BLaER1 treated with 17β-estradiol and CSF1 and Interleukin-3, amounts not matched to agents 10 nM and 100 nM (cell line): ENCODE data around the gene ATP5PB.
A peak's percentile ranks its signal among the peaks of the same experiment; 100 is the strongest.

Experiments used
- H3K27ac ChIP-seq, 11 experiments: shearing (Covaris generic); formaldehyde crosslinking; 2 replicates each; pipeline ENCODE4 v1.8.1; 2022
- H3K27me3 ChIP-seq, 11 experiments: shearing (Covaris generic); formaldehyde crosslinking; 2 replicates each; pipeline ENCODE4 v1.8.1; 2022
- H3K36me3 ChIP-seq, 11 experiments: shearing (Covaris generic); formaldehyde crosslinking; 2 replicates each; pipeline ENCODE4 v1.8.1; 2022
- H3K4me1 ChIP-seq, 10 experiments: shearing (Covaris generic); formaldehyde crosslinking; 2 replicates each; pipeline ENCODE4 v1.8.1; 2022
- H3K4me2 ChIP-seq, 11 experiments: shearing (Covaris generic); formaldehyde crosslinking; 2 replicates each; pipeline ENCODE4 v1.8.1; 2022
- H3K4me3 ChIP-seq, 10 experiments: shearing (Covaris generic); formaldehyde crosslinking; 2 replicates each; pipeline ENCODE4 v1.8.1; 2022
- H3K9ac ChIP-seq, 11 experiments: shearing (Covaris generic); formaldehyde crosslinking; 2 replicates each; pipeline ENCODE4 v1.8.1; 2022
- H3K9me3 ChIP-seq, 11 experiments: shearing (Covaris generic); formaldehyde crosslinking; replicated peaks in 1 of 11; 2 replicates each; pipeline ENCODE4 v1.8.1; 2022
- H4K20me1 ChIP-seq, 11 experiments: shearing (Covaris generic); formaldehyde crosslinking; 2 replicates each; pipeline ENCODE4 v1.8.1; 2022
- Cebpa-rat ChIP-seq, 11 experiments: shearing (Covaris generic); IDR thresholded peaks; 2 replicates each; pipeline ENCODE4 v1.8.1; 2022

Gene ATP5PB

GRCh38 chr1:111467865-111468716 lies 18.8 kb downstream of the ATP5PB start:
- H3K4me1 ChIP-seq = peaks cover 16 to 56% (median 35%) of the 10 kb centered on the region in 10 experiments
- H3K27me3 ChIP-seq = no peaks in the 10 kb centered on the region
- H3K4me2 ChIP-seq = peak overlapping the region in 2 of 11 experiments; percentile 4 to 49; a peak in 4 of 22 replicates
- no peak overlapping the region for H3K9ac ChIP-seq
- H3K4me3 ChIP-seq = no peak overlapping the region
- no peak for TF ChIP-seq Cebpa-rat (IDR thresholded peaks at IDR 0.05)
- peaks cover 0 to 8% (median 0%) of the 10 kb centered on the region in 11 experiments; a peak in 4 of 22 replicates for H3K9me3 ChIP-seq
- no peak overlapping the region for H3K27ac ChIP-seq
- H4K20me1 ChIP-seq = no peaks in the 10 kb centered on the region
- H3K36me3 ChIP-seq = peaks cover 36 to 57% (median 42%) of the 10 kb centered on the region in 11 experiments; a peak in 20 of 22 replicates

GRCh38 chr1:111468717-111469100 lies 19.4 kb downstream of the ATP5PB start:
- Histone ChIP-seq H3K36me3 (peaks cover 30 to 50% (median 37%) of the 10 kb centered on the region in 11 experiments; a peak in 20 of 22 replicates), H3K27ac (peak overlapping the region in 1 of 11 experiments; percentile 15; a peak in 1 of 22 replicates), H3K27me3 (no peaks in the 10 kb centered on the region), H3K9ac (no peak overlapping the region), H3K4me2 (peak overlapping the region in 3 of 11 experiments; percentile 7 to 86 (median 20); a peak in 3 of 22 replicates), H3K4me1 (peaks cover 22 to 62% (median 41%) of the 10 kb centered on the region in 10 experiments), H3K4me3 (no peak overlapping the region), H3K9me3 (peaks cover 0 to 8% (median 0%) of the 10 kb centered on the region in 11 experiments; a peak in 4 of 22 replicates), H4K20me1 (no peaks in the 10 kb centered on the region)
- no peak for TF ChIP-seq Cebpa-rat (IDR thresholded peaks at IDR 0.05)

GRCh38 chr1:111469539-111469938 lies 20.3 kb downstream of the ATP5PB start:
- Histone ChIP-seq H4K20me1 (no peaks in the 10 kb centered on the region), H3K36me3 (peaks cover 29 to 43% (median 36%) of the 10 kb centered on the region in 11 experiments; a peak in 20 of 22 replicates), H3K4me3 (no peak overlapping the region), H3K4me1 (peaks cover 31 to 71% (median 49%) of the 10 kb centered on the region in 10 experiments), H3K9me3 (peaks cover 0 to 8% (median 0%) of the 10 kb centered on the region in 11 experiments; a peak in 4 of 22 replicates), H3K27ac (peak overlapping the region in 5 of 11 experiments; percentile 80 to 87 (median 84); a peak in 10 of 22 replicates), H3K4me2 (peak overlapping the region in 6 of 11 experiments; percentile 81 to 90 (median 86); a peak in 11 of 22 replicates), H3K27me3 (no peaks in the 10 kb centered on the region), H3K9ac (no peak overlapping the region)
- TF ChIP-seq Cebpa-rat (IDR thresholded peaks at IDR 0.05) = no peak

GRCh38 chr1:111470596-111470995 lies 21.3 kb downstream of the ATP5PB start:
- H3K27ac ChIP-seq = peak overlapping the region; percentile 61 to 87 (median 80)
- peaks cover 37 to 81% (median 58%) of the 10 kb centered on the region in 10 experiments for H3K4me1 ChIP-seq
- peaks cover 0 to 8% (median 0%) of the 10 kb centered on the region in 11 experiments; a peak in 4 of 22 replicates for H3K9me3 ChIP-seq
- TF ChIP-seq Cebpa-rat (IDR thresholded peaks at IDR 0.05) = no peak
- peak overlapping the region; percentile 37 to 66 (median 57); a peak in 21 of 22 replicates for H3K9ac ChIP-seq
- peak overlapping the region; percentile 59 to 90 (median 81) for H3K4me2 ChIP-seq
- H4K20me1 ChIP-seq = no peaks in the 10 kb centered on the region
- peaks cover 29 to 36% (median 34%) of the 10 kb centered on the region in 11 experiments; a peak in 20 of 22 replicates for H3K36me3 ChIP-seq
- no peaks in the 10 kb centered on the region for H3K27me3 ChIP-seq
- H3K4me3 ChIP-seq = peak overlapping the region in 8 of 10 experiments; percentile 2 to 35 (median 22); a peak in 8 of 20 replicates

GRCh38 chr1:111471012-111471411 lies 21.7 kb downstream of the ATP5PB start:
- Histone ChIP-seq H3K4me3 (peak overlapping the region in 8 of 10 experiments; percentile 2 to 35 (median 22); a peak in 8 of 20 replicates), H3K27ac (peak overlapping the region; percentile 61 to 87 (median 80)), H3K4me2 (peak overlapping the region; percentile 59 to 90 (median 81)), H3K36me3 (peaks cover 26 to 36% (median 32%) of the 10 kb centered on the region in 11 experiments; a peak in 20 of 22 replicates), H3K9ac (peak overlapping the region; percentile 37 to 72 (median 59); a peak in 20 of 22 replicates), H3K9me3 (peaks cover 0 to 8% (median 0%) of the 10 kb centered on the region in 11 experiments; a peak in 4 of 22 replicates), H4K20me1 (no peaks in the 10 kb centered on the region), H3K4me1 (peaks cover 41 to 85% (median 62%) of the 10 kb centered on the region in 10 experiments), H3K27me3 (no peaks in the 10 kb centered on the region)
- 0 out of 22 replicates have a peak, but pooled peaks of 1 of the 11 experiments have one; percentile 16 for TF ChIP-seq Cebpa-rat (IDR thresholded peaks at IDR 0.05)

GRCh38 chr1:111471538-111471937 lies 22.3 kb downstream of the ATP5PB start:
- no peak for TF ChIP-seq Cebpa-rat (IDR thresholded peaks at IDR 0.05)
- peaks cover 46 to 91% (median 67%) of the 10 kb centered on the region in 10 experiments for H3K4me1 ChIP-seq
- peak overlapping the region; percentile 25 to 72 (median 59); a peak in 16 of 22 replicates for H3K9ac ChIP-seq
- H3K27ac ChIP-seq = peak overlapping the region; percentile 61 to 87 (median 80); a peak in 21 of 22 replicates
- H3K4me3 ChIP-seq = no peak overlapping the region
- peak overlapping the region; percentile 59 to 90 (median 81) for H3K4me2 ChIP-seq
- no peaks in the 10 kb centered on the region for H4K20me1 ChIP-seq
- no peaks in the 10 kb centered on the region for H3K27me3 ChIP-seq
- peaks cover 26 to 36% (median 31%) of the 10 kb centered on the region in 11 experiments; a peak in 20 of 22 replicates for H3K36me3 ChIP-seq
- H3K9me3 ChIP-seq = peaks cover 0 to 8% (median 0%) of the 10 kb centered on the region in 11 experiments; a peak in 4 of 22 replicates

GRCh38 chr1:111474106-111474505 lies 24.8 kb downstream of the ATP5PB start:
- TF ChIP-seq Cebpa-rat (IDR thresholded peaks at IDR 0.05) = no peak
- Histone ChIP-seq H4K20me1 (no peaks in the 10 kb centered on the region), H3K9me3 (peaks cover 0 to 8% (median 0%) of the 10 kb centered on the region in 11 experiments; a peak in 4 of 22 replicates), H3K27ac (peak overlapping the region; percentile 30 to 87 (median 60); a peak in 19 of 22 replicates), H3K4me3 (peak overlapping the region in 8 of 10 experiments; percentile 26 to 66 (median 48); a peak in 15 of 20 replicates), H3K27me3 (no peaks in the 10 kb centered on the region), H3K4me1 (peaks cover 66 to 96% (median 87%) of the 10 kb centered on the region in 10 experiments), H3K9ac (peak overlapping the region in 10 of 11 experiments; percentile 0 to 73 (median 56); a peak in 16 of 22 replicates), H3K4me2 (peak overlapping the region; percentile 39 to 88 (median 66)), H3K36me3 (peaks cover 11 to 24% (median 18%) of the 10 kb centered on the region in 11 experiments)

- H3K4me3 ChIP-seq = peak overlapping the region in 8 of 10 experiments; percentile 26 to 66 (median 48); a peak in 14 of 20 replicates
- H3K9ac ChIP-seq = peak overlapping the region in 8 of 11 experiments; percentile 9 to 73 (median 62); a peak in 12 of 22 replicates
- peaks cover 7 to 19% (median 14%) of the 10 kb centered on the region in 11 experiments for H3K36me3 ChIP-seq
Observed at GRCh38 chr1:111474521-111474920, 25.3 kb downstream of the ATP5PB start.

More at GRCh38 chr1:111474521-111474920, 25.3 kb downstream of the ATP5PB start:
- Histone ChIP-seq H3K9me3 (peaks cover 0 to 6% (median 0%) of the 10 kb centered on the region in 11 experiments; a peak in 4 of 22 replicates), H4K20me1 (no peaks in the 10 kb centered on the region), H3K4me1 (peaks cover 66 to 95% (median 86%) of the 10 kb centered on the region in 10 experiments), H3K4me2 (peak overlapping the region; percentile 39 to 88 (median 66)), H3K27ac (peak overlapping the region; percentile 8 to 87 (median 60); a peak in 17 of 22 replicates), H3K27me3 (no peaks in the 10 kb centered on the region)
- no peak for TF ChIP-seq Cebpa-rat (IDR thresholded peaks at IDR 0.05)
